Measurements from ENCODE around the gene CELF2.

GRCh38 chr10:11305825-11306593 lies 288.3 kb downstream of the CELF2 start:
- TF ChIP-seq, protein P1, sequence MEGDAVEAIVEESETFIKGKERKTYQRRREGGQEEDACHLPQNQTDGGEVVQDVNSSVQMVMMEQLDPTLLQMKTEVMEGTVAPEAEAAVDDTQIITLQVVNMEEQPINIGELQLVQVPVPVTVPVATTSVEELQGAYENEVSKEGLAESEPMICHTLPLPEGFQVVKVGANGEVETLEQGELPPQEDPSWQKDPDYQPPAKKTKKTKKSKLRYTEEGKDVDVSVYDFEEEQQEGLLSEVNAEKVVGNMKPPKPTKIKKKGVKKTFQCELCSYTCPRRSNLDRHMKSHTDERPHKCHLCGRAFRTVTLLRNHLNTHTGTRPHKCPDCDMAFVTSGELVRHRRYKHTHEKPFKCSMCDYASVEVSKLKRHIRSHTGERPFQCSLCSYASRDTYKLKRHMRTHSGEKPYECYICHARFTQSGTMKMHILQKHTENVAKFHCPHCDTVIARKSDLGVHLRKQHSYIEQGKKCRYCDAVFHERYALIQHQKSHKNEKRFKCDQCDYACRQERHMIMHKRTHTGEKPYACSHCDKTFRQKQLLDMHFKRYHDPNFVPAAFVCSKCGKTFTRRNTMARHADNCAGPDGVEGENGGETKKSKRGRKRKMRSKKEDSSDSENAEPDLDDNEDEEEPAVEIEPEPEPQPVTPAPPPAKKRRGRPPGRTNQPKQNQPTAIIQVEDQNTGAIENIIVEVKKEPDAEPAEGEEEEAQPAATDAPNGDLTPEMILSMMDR (IDR thresholded peaks at IDR 0.05): no peak
- TF ChIP-seq POLR2A (IDR thresholded peaks at IDR 0.05): no peak
